Measurements from ENCODE around the gene RCC2.

DNA sequence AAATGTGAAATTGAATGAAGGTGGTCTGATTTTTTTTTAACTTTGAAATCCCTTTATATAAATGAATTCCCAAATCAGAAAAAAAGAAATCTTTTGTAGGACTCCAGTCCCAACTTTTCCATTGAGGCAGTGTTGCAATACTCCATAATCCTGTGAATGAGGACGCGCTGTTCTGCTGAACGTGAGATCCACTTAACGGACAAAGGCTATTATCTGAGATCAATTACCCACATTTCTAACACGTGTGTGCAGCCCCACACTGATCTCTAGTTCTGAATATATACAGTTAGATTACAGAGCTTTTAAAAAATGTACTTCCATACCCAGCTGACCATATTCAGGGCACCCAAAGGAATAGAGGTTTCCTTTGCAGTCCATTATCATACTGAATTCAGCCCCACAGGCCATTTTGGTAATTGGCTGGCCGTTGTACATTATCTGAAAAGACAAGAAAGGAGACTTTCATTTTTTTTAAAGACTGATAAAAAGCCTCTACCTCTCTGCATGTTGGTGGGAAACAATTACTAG is 19.0 kb downstream of the RCC2 start:
- TF ChIP-seq POLR2A (IDR thresholded peaks at IDR 0.05; ENCODE audit: low read depth, low read length) (no peak), SMC3 (IDR thresholded peaks at IDR 0.05; ENCODE audit: low read depth, low read length) (no peak), RFX5 (IDR thresholded peaks at IDR 0.05; ENCODE audit: low read depth, low read length) (no peak), MXI1 (IDR thresholded peaks at IDR 0.05; ENCODE audit: borderline replicate concordance, low read depth, low read length) (no peak), NFE2L2 (IDR thresholded peaks at IDR 0.05; ENCODE audit: low read depth, low read length) (no peak), FOS (IDR thresholded peaks at IDR 0.05; ENCODE audit: low read depth, low read length) (no peak), RAD21 (IDR thresholded peaks at IDR 0.05; ENCODE audit: low read length) (no peak), CEBPB (IDR thresholded peaks at IDR 0.05; ENCODE audit: low read depth, low read length) (no peak), MAFK (IDR thresholded peaks at IDR 0.05; ENCODE audit: low read depth, low read length) (no peak)
- TF ChIP-seq, protein P1, sequence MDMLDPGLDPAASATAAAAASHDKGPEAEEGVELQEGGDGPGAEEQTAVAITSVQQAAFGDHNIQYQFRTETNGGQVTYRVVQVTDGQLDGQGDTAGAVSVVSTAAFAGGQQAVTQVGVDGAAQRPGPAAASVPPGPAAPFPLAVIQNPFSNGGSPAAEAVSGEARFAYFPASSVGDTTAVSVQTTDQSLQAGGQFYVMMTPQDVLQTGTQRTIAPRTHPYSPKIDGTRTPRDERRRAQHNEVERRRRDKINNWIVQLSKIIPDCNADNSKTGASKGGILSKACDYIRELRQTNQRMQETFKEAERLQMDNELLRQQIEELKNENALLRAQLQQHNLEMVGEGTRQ (IDR thresholded peaks at IDR 0.05; ENCODE audit: low read depth, low read length): no peak
- TF ChIP-seq, protein P2, sequence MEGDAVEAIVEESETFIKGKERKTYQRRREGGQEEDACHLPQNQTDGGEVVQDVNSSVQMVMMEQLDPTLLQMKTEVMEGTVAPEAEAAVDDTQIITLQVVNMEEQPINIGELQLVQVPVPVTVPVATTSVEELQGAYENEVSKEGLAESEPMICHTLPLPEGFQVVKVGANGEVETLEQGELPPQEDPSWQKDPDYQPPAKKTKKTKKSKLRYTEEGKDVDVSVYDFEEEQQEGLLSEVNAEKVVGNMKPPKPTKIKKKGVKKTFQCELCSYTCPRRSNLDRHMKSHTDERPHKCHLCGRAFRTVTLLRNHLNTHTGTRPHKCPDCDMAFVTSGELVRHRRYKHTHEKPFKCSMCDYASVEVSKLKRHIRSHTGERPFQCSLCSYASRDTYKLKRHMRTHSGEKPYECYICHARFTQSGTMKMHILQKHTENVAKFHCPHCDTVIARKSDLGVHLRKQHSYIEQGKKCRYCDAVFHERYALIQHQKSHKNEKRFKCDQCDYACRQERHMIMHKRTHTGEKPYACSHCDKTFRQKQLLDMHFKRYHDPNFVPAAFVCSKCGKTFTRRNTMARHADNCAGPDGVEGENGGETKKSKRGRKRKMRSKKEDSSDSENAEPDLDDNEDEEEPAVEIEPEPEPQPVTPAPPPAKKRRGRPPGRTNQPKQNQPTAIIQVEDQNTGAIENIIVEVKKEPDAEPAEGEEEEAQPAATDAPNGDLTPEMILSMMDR (conservative IDR thresholded peaks at IDR 0.05; ENCODE audit: low read depth, low read length): no peak
